NCI-H2171 treated with DMSO at 0.1 percent for 48 hours (cell line): ENCODE results near the gene SERGEF.
"Not testable (repeated sequence)": the region's sequence is repeated elsewhere in the genome, so short reads cannot be mapped to it uniquely, and the experiment has no call there.

Source experiments
- DNase-seq: peaks from one replicate; lab custom pipeline; 2025; lab: John Stamatoyannopoulos, UW

The SERGEF gene

DNA sequence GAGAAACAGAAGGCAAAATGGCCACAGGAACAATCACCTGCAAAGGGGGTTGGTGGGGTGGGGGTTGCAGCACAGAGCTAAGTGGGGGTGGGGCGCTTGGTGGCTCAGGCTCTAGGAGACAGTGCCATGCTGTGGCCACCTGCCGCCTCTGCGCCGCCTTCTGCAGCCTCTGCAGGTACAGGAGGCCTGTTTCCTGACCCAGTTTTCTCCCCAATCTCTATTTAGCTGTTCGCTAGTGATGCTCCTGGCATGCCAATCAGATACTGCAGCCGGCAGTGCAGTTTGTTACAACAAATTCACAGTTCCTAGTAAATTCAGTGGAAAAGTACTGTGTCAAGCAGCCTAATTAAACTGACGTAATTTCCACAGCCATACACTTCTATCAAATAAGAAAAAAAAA, 106.4 kb downstream of the SERGEF start:
- DNase-seq = no peak

DNA sequence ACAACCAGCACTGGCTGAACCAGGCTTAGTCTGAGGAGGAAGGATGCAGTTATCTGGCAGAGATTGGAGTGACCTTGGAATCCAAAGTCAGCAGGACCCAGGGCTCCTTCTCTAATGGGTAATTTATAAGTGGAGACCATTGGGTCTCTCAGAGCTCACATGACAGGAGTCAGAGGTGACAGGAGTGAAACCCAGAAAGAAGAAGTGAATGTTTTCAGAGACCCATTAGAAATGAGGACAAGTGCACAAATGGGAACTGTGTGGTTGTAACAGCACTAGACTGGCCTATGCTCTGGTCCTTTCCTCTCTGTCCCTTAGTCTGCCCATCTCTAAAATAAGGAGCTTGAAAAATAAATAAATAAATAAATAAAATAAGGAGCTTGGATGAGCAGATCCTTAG, 107.4 kb downstream of the SERGEF start:
- no peak for DNase-seq

DNA sequence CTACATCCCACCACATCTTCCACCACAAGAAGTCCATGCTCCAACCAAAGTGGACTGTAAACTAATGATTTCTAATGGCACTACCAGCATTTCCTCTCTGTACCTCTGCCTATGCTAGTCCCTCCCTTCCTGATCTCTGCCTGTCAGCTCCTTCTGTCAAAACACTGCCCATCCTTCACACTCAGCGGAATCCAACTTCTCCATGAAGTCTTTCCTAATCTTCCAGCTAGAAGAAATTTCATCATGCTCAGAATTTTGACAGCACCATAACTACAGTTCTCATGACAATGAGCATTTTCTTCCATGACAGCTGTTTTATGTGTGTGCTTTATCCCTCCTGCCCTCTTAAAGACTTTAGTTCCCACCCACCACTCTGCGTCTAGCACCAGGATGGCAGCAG, 111.4 kb downstream of the SERGEF start:
- no peak for DNase-seq

DNA sequence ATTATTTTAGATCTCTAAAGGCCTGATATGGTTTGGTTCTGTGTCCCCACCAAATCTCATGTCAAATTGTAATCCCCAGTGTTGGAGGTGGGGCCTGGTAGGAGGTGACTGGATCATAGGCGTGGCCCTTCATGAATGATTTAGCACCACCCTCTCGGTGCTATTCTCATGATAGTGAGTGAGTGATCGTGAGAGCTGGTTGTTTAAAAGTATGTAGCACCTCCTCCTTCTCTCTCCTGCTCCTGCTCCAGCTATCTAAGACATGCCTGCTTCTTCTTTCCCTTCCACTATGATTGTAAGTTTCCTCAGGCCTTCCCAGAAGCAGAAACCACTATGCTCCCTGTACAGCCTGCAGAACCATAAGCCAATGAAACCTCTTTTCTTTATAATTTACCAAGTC, 114.1 kb downstream of the SERGEF start:
- DNase-seq = no peak

DNA sequence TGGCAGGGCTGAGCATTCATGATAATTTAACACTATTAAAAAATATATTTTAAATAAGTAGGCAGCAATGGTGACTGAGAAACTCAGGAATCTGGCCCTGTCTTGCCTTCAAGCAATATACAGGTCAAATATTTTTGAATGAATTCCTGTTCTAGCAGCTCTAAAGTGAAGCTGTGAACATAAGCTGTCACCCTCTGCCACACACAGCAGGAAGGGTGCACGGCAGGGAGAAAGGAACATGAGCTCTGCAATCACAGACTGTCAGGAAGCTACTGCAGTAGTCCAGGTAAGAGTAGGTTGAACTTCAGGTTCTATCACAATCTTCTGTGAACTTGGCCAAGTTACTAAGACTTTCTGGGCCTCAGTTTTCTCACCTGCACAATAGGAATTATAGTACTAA, 114.8 kb downstream of the SERGEF start:
- no peak for DNase-seq

DNA sequence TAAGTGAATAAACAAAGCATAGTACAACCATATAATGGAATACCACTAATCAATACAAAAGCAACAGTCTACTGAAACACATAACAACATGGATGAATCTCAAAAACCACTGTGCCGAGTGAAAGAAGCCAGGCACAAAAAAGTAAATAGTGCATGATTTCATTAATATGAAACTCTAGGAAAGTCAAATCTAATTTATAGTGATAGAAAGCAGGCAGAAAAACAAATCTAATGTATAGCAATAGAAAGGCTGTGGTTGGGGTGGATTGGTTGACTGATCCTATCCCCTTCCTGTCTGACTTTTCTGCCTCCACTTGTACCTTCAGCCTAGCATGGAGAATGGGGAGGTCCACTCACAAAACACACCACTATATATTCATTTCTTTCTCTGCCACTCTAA, 115.4 kb downstream of the SERGEF start:
- DNase-seq = no peak

DNA sequence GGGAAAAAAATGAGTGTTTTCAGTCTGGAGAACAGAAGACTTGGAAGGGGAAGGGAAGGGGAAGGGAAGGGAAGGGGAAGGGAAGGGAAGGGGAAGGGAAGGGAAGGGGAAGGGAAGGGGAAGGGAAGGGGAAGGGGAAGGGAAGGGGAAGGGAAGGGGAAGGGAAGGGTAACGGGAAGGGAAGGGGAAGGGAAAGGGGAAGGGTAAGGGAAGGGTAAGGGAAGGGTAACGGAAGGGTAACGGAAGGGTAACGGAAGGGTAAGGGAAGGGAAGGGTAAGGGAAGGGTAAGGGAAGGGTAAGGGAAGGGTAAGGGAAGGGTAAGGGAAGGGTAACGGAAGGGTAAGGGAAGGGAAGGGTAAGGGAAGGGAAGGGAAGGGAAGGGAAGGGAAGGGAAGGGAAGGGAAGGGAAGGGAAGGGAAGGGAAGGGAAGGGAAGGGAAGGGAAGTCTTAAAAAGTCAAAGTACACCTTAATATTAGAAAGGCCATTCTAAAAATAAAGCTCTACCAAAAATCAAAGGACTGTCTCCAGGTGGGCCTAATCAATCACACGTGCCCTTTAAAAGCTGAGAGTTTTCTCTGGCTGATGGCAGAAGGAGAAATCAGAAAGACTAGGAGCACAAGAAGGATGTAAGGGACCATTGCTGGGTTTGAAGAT, 116.2 kb downstream of the SERGEF start:
- DNase-seq = not testable (repeated sequence)

DNA sequence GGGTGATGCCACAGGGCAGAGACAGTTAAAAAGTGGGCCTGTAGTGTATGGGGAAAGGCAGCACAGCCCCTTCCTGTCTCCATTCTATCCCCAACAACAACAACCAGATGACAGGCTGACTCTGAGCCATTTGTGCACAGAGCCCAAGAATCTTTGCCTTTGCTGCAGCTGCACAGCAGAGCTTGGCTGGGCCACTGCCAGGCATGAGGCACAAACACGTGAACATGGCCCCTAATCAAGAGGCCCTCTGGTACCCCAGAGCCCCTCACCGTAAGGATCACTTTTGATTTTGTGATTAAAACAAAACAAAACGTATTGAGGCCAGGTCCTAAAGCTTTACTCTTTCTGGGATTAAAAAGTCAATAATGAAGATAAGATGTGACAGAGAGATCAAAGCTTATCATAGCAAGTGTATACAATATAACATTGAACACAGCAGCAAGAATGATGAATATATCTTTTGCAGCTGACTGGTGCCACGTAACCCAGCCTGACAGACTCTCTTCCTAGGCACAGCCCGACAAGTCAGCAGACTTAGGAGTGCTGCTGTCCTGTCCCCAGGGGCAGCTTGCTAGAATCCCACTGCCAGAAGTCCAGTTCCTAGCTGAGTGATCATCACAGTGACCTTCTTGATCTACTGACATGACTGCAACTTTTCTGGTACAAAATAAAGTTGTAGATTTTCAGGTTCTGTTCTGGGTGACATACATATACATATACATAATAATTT, 117.8 kb downstream of the SERGEF start:
- no peak for DNase-seq

DNA sequence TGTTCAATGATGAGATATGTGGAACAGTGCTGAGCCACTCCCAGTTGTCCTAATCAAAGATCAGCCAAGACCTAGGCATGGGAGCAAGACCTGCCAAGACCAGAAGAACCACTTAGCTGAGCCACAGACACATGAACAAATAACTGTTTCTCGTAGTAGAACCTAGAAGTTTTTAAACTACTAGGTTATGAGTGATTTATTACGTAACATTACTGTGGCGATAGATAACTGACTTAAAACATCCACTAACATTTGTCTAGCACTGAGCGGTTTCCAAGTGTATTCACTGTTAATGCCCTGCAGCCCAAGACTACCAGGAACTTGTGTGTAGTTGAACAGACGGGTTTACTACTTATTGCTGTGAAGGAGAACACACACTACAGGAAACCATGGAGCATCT, 120.4 kb downstream of the SERGEF start:
- DNase-seq = no peak

DNA sequence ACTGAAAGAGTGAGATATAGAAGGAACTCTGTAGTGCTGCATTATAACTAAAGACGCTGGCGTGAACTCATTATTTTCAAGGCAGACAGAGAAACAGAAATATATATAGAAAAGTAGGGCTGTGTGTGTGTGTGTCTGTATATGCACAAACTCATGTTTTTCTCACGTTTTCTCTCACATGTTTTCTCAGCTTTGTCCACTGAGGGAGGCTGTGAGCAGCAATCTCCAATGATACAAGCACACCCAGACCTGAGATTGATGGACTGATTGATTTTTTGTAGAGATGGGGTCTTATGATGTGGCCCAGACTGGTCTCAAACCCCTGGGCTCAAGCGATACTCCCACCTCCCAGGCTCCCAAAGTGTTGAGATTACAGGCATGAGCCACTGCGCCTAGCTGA, 122.5 kb downstream of the SERGEF start:
- DNase-seq = no peak

DNA sequence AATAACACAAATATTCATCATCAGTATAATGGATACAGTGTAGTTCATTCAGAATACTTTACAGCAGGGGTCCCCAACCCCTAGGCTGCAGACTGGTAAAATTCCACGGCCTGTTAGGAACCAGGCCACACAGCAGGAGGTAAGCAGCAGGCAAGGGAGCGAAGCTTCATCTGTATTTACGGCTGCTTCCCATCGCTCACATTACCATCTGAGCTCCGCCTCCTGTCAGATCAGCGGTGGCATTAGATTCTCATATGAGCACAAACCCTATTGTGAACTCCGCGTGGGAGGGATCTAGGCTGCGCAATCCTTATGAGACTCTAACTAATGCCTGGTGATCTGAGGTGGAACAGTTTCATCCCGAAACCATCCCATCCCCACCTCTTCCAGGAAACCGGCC, 125.1 kb downstream of the SERGEF start:
- DNase-seq = no peak

DNA sequence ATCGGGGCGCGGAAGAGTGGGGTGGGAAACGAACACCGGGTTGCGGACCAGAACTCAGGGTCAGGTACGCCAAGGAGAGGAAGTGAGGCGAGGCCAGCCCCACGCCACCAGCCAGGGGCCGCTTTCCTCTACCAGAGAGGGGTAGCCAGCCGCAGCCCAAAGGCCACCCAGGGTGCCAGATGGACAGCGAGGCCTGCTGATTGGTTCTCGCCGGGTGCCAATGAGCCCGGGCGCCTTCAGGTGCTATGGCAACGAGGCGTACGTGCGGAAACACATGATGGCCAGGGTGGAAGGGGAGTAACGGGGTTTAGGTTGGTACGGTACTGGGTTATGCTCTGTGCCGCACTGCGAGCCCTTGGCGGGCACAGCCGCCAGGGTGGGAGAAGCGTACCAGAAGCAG, 128.9 kb downstream of the SERGEF start:
- DNase-seq = no peak

DNA sequence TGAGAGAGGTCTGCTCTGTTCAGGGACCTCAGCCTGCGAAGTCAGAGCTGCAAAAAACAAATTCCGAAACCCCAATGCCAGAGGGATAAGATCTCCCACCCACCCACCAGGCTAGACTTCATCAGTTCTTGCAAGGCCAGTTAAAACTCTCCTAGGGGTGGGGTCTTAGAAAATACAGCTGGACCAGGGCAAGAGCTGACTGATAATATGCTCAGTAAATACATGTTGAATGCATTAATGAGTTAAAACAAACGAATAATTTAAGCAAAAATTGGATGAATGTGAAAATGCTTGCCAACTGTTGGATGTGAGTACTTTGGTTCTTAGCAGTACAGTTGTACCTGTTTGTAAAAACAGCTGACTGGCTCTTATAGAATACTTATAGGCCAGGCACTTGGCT, 129.8 kb downstream of the SERGEF start:
- DNase-seq = no peak

DNA sequence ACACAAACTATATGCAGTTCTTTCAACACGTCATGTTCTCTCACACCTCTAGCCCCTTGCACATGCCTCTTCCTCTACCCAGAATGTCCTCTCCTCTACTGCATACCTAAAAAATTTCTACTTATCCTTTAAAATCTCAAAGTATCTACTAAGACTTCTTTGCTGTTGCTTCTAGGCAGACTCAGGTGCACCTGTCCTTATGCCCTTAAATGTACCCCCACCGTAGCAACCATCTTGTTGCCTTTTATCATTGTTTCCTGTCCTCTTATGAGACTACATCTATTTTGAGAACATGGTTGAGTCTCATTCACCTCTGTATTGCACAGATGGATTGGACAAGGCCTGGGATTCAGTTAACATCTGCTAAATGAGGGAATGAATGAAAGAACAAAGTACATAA, 134.1 kb downstream of the SERGEF start:
- no peak for DNase-seq

DNA sequence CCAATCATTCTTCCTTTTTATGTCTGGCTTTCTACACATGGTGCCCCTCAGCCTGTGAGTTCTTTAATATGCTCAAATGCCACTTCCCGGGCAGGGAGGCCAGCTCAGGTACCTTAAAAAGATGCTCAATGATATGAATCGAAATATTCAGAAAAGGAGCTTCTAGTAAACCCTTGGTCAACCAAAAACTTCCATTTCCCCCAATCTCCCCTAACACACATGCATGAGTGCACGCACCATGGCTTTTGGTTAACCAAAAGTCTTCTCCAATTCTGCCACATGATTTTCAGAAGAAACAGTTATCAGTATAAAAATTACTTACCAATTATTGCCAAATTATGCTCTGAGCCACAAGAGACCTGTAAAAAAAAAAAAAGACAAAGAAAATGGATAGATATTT, 135.0 kb downstream of the SERGEF start:
- no peak for DNase-seq

DNA sequence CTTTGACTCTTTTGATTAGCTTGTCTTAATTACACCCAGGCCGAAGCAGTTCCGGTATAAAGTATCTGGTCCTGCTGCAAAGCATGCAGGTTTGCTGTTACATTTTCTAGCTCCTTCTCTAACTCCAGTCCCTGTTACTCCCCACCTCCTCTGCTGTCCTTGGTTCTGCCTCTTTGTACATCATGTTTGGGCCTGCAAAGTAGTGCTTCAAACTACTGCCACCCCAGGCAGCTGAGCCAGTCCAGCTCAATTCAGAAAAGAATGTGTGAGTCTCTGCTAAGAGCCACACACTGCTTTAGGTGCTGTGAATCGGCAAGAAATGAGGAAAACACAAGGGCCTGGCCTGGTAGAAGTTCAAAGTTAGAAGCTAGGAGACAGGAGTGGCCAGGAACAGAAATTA, 136.0 kb downstream of the SERGEF start:
- no peak for DNase-seq

DNA sequence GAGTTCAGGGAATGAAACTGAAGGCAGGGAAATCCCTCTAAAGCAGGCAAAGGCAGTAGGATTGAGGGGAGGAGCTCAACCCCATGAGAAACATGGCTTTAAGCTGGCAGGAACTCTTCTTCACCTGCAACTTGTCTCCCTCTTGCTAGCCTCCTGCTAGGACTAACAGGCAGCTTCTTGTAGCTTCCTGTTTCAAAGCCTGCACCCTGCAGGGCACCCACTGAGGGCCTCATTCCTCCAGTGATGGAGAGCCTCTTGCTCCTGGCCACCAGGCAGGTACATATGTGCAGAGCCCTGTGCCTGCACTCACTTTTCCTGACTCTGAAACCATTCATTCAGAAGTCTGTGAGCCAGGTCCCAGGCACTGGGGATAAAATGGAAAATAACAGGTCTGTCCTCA, 137.0 kb downstream of the SERGEF start:
- DNase-seq = no peak

DNA sequence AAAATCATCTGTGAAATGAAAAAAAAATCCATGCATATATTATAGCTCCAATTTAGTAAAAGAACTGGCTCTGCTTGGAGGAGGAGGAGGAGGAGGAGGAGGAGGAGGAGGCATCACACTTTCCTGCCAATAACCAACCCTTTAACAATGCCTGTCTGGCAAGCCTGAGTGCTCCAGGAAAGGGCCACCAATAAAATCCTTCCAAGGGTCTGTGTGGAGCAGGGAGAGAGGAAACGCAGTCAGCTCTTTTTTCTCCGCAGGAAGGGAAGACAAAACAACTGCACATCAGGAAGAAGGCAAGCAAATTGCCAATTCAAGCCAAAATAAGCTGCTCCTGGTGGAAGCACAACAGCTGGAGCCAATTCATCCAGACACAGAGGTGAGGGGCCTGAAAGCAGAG, 139.3 kb downstream of the SERGEF start:
- DNase-seq = no peak

DNA sequence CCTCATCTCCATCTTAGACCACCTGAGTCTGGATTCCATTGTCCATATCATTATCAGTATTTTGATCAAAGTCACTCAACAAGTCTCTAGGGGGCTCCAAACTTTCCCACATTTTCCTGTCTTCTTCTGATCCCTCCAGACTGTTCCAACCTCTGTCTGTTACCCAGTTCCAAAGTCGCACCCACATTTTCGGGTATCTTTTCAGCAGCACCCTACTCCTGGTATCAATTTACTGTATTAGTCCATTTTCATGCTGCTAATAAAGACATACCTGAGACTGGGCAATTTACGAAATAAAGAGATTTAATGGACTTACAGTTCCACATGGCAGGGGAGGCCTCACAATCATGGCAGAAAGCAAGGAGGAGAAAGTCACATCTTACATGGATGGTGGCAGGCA, 144.4 kb downstream of the SERGEF start:
- not testable (repeated sequence) for DNase-seq

DNA sequence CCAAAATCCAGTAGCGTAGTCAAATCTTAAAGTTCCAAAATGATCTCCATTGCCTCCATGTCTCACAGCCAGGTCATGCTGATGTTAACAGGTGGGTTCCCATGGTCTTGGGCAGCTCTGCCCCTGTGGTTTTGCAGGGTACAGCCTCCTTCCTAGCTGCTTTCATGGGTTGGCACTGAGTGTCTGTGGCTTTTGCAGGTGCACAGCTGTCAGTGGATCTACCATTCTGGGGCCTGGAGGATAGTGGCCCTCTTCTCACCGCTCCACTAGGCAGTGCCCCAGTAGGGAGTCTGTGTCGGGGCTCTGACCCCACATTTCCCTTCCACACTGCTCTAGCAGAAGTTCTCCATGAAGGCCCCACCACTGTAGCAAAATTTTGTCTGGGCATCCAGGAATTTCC, 145.5 kb downstream of the SERGEF start:
- DNase-seq = no peak

DNA sequence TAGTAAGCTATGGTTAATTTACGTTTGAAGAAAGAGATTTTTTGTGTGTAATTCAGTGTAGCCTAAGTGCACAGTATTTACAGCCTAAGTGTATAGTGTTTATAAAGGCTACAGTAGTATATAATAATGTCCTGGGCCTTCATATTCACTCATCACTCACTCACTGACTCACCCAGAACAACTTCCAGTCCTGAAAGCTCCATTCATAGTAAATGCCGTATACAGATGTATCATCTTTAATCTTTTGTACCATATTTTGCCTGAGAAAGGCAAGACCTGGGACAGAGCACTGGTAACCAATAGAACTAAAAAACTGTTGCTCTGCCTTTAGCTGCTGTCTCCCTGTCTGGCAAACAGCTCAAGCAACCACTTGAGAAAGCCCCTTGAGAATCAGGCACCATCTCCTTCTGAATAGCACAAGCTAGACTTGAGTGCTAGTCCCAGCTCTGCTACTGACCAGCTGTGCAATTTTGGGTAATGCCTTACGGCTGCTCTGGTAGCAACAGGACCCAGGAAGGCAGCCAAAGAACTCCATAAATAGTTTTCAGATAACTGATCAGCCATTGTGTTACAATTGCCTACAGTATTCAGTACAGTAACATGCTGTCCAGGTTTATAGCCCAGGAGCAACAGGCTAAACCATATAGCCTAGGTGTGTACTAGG, 146.9 kb downstream of the SERGEF start:
- DNase-seq = peak; percentile 11

DNA sequence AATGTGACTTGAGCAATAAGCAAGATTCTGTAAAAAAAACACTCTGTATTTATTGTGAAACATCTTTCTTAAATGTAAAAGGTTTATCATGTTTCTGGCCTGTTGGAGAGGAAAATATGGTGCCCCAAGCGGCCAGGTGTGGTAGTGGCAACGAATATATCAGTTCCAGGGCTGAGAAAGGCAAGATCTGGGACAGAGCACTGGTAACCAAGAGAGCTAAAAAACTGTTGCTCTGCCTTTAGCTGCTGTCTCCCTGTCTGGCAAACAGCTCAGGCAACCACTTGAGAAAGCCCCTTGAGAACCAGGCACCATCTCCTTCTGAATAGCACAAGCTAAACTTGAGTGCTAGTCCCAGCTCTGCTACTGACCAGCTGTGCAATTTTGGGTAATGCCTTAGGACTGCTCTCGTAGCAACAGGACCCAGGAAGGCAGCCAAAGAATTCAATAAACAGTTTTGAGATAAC, 148.3 kb downstream of the SERGEF start:
- peak; percentile 21 for DNase-seq

DNA sequence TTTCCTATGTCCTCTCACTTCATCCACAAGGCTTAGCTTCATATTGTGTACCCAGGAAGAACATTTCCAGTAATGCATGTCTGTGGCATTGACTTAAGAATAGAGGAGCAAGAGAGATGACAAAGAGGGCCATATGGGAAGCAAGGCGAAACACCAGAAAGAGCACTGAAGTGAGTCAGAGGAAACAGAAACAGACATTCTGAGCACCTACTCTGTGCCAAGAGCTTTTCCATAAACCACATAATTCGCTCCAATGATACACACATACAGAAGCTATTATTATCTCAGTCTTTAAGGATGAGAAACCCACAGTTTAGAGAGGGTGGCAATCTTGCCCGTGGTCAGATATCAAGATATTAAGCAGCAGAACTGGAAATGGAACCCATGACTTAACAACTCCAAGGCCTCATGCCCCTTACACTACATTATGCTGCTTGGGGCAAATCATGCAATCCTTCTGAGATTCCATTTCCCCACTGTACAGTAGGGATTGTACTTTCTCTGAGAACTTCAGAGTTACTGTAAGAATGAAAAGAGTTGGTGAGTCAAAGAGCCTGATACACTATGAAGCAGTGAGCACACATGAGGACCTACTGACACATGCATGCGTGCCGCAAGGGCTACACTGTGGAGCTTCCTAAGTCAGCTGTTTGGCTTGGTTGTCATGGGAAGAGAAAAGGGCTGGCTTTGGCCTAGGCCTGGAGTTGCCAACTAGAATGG, 151.7 kb downstream of the SERGEF start:
- no peak for DNase-seq
